ENCODE results near the gene SORCS2. TPM values are rescaled to one million over a fixed set of nuclear protein-coding genes. Genes with fewer than 3 reads are reported as not detected.

SORCS2 gene
- total RNA-seq, 6 donors from 2014 or later, result 2.2 to 28.3 (median 7.2) TPM

GRCh38 chr4:7487502-7487901 is 295.2 kb downstream of the SORCS2 start:
- Histone ChIP-seq H3K4me1 (no peaks in the 10 kb centered on the region), H3K4me3 (no peak overlapping the region), H3K36me3 (no peaks in the 10 kb centered on the region), H3K9me3 (no peaks in the 10 kb centered on the region), H3K27ac (no peak overlapping the region), H3K27me3 (no peaks in the 10 kb centered on the region)
- WGBS, 2 donors, result 69 to 78% methylated on average over 10 of the region's 10 CpGs
- TF ChIP-seq, protein P1, sequence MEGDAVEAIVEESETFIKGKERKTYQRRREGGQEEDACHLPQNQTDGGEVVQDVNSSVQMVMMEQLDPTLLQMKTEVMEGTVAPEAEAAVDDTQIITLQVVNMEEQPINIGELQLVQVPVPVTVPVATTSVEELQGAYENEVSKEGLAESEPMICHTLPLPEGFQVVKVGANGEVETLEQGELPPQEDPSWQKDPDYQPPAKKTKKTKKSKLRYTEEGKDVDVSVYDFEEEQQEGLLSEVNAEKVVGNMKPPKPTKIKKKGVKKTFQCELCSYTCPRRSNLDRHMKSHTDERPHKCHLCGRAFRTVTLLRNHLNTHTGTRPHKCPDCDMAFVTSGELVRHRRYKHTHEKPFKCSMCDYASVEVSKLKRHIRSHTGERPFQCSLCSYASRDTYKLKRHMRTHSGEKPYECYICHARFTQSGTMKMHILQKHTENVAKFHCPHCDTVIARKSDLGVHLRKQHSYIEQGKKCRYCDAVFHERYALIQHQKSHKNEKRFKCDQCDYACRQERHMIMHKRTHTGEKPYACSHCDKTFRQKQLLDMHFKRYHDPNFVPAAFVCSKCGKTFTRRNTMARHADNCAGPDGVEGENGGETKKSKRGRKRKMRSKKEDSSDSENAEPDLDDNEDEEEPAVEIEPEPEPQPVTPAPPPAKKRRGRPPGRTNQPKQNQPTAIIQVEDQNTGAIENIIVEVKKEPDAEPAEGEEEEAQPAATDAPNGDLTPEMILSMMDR (IDR thresholded peaks at IDR 0.05), result no peak
- no peak for TF ChIP-seq POLR2AphosphoS5 (IDR thresholded peaks at IDR 0.05)
- no peak for TF ChIP-seq POLR2A (IDR thresholded peaks at IDR 0.05)
- no peak for TF ChIP-seq EP300 (IDR thresholded peaks at IDR 0.05)
- ATAC-seq (ENCODE audit: low FRiP score in 2 of 2) (no peak), DNase-seq (no peak)

DNA sequence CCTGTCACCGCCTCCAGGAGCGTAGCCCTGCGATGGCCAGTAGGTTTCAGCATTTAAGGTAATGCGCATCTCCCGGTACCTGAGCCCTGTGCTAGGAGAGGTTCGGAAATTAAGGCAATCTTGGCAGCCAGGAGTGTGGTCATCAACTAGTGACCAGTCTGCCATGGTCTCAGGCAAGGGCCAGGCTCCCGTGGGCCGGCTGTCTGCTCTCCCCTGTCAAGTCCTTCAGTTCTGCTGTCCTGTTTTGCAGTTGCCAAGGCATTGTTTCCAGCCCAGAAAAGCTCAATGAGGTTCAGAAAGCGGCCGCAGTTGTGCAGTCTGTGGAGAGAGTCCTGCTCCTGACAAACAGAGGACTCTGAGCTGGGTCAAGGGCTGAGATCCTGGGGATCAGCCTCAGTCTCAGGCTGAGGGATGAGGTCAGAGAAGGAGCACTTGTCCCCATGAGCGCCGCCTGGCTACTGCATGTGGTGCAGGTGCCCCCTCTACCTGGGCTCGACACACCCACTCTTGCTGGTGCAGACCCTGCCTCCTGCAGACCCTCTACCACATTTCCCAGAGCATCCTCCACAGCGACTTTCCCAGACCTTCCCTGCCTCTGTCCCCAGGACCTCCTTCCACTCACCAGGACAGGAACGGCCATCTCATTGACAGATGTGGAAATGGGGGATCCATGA is 295.8 kb downstream of the SORCS2 start:
- 73 to 77% methylated on average over 11 to 15 of the region's 15 CpGs for WGBS, 2 donors
- no peak for TF ChIP-seq POLR2A (IDR thresholded peaks at IDR 0.05)
- no peak for TF ChIP-seq POLR2AphosphoS5 (IDR thresholded peaks at IDR 0.05)
- TF ChIP-seq, protein P1 (IDR thresholded peaks at IDR 0.05), result no peak
- TF ChIP-seq EP300 (IDR thresholded peaks at IDR 0.05), result no peak
- Histone ChIP-seq H3K27ac (no peak overlapping the region), H3K4me3 (no peak overlapping the region), H3K27me3 (no peaks in the 10 kb centered on the region), H3K36me3 (no peaks in the 10 kb centered on the region), H3K9me3 (no peaks in the 10 kb centered on the region), H3K4me1 (no peaks in the 10 kb centered on the region)
- DNase-seq (no peak), ATAC-seq (ENCODE audit: low FRiP score in 2 of 2) (no peak)

- DNase-seq, result no peak
- Histone ChIP-seq H3K36me3 (no peaks in the 10 kb centered on the region), H3K27ac (no peak overlapping the region), H3K4me1 (no peaks in the 10 kb centered on the region), H3K9me3 (no peaks in the 10 kb centered on the region), H3K27me3 (no peaks in the 10 kb centered on the region), H3K4me3 (no peak overlapping the region)
- no peak for ATAC-seq (ENCODE audit: low FRiP score in 2 of 2)
- TF ChIP-seq POLR2A (IDR thresholded peaks at IDR 0.05) (no peak), EP300 (IDR thresholded peaks at IDR 0.05) (no peak), POLR2AphosphoS5 (IDR thresholded peaks at IDR 0.05) (no peak)
- TF ChIP-seq, protein P1 (IDR thresholded peaks at IDR 0.05), result no peak
- WGBS, 2 donors, result 92 to 93% methylated on average over 6 of the region's 6 CpGs
These were observed 299.6 kb downstream of the SORCS2 start for GRCh38 chr4:7491915-7492314.

DNA sequence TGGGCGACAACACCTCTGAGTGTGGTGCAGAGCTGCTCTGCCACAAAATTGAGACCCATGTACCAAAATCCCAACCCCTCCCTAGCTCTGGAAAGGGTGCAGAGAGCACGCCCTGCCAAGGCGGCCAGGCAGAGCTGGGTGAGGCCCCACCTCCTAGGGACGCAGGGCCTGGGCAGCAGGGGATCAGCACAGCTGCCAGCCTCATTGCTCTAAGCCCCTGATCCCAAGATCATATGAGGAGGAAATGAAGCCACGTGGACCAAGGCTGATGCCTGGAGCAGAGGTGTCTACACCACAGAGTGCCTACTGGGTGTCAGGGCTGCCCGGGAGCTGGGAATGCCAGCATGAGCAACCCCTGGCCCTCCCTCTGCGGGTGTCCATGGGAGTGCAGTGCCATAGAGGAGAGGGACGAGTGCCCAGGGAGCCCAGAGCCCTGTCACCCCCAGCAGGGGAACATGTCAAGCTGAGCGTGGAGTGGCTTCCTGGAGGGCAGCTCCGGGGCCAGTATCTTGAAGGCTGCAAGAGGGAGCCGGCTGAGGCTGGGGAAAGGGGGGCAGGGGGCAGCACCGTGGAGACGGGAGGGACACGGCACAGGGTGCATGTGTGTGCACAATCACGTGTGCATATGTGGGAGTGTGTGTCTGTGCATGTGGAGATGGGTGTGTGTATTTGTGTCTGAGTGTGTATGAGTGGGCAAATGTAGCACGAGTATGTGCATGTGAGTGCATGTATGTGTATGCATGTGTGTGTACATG is 306.3 kb downstream of the SORCS2 start:
- no peak for DNase-seq
- H3K4me1 ChIP-seq, result no peaks in the 10 kb centered on the region
- WGBS, 2 donors, result 64 to 74% methylated on average over 15 to 16 of the region's 16 CpGs
- TF ChIP-seq POLR2AphosphoS5 (IDR thresholded peaks at IDR 0.05) (no peak), POLR2A (IDR thresholded peaks at IDR 0.05) (no peak), EP300 (IDR thresholded peaks at IDR 0.05) (no peak)
- TF ChIP-seq, protein P1 (IDR thresholded peaks at IDR 0.05), result no peak
- H3K4me3 ChIP-seq, result no peak overlapping the region
- no peaks in the 10 kb centered on the region for H3K27me3 ChIP-seq
- ATAC-seq (ENCODE audit: low FRiP score in 2 of 2), result no peak
- no peak overlapping the region for H3K27ac ChIP-seq
- H3K9me3 ChIP-seq, result no peaks in the 10 kb centered on the region
- H3K36me3 ChIP-seq, result no peaks in the 10 kb centered on the region
